Naive thymus-derived CD4-positive, alpha-beta T cell (primary cell): ENCODE data around the gene XYLB. TPM values are rescaled to one million over a fixed set of nuclear protein-coding genes. Genes with fewer than 3 reads are reported as not detected.

ENCODE experiments used
- ATAC-seq: fragments of 150-1000 bp; cut with Tn5 transposase; 2 replicates; pipeline ENCODE4 v1.10.0; 2021; ENCODE audit warnings: mild to moderate bottlenecking, moderate library complexity
- CTCF ChIA-PET: fragments of 350-600 bp; sonication (Branson Sonifier 250); formaldehyde crosslinking; loops from one replicate; lab custom pipeline; 2021; ENCODE audit warnings: antibody characterized with exemption; lab: Charles Lee
- POLR2A ChIA-PET: fragments of 350-600 bp; sonication (Branson Sonifier 250); formaldehyde crosslinking; loops from one replicate; lab custom pipeline; 2021; ENCODE audit warnings: antibody characterized with exemption, inconsistent platforms; lab: Charles Lee
- DNase-seq, 9 donors: peaks; one replicate each; pipeline versions ENCODE4 v3.0.0 to v3.0.0-alpha.2; 2020 to 2022; ENCODE audit warnings: mixed read lengths in 1 of 9
- H3K27ac ChIP-seq: one replicate; pipeline ENCODE4 v1.7.0; 2013; ENCODE audit warnings: mild to moderate bottlenecking, low read depth, low read length, moderate library complexity
- H3K27me3 ChIP-seq, 2 donors: one replicate each; pipeline ENCODE4 v1.7.0; 2013; ENCODE audit warnings: low read length in 2 of 2, mild to moderate bottlenecking in 2 of 2, moderate library complexity in 2 of 2; ENCODE audit not compliant: control insufficient read depth in 2 of 2, insufficient read depth in 2 of 2
- H3K36me3 ChIP-seq, 3 experiments: 1 replicate in 2 of 3; 2 replicates in 1 of 3; pipeline ENCODE4 v1.7.0; 2013; ENCODE audit warnings: low read length in 3 of 3, mild to moderate bottlenecking in 3 of 3, moderate library complexity in 1 of 3; ENCODE audit not compliant: insufficient read depth in 3 of 3, control insufficient read depth in 2 of 3
- H3K4me1 ChIP-seq, 2 donors: one replicate each; pipeline ENCODE4 v1.7.0; 2013; ENCODE audit warnings: low read length in 2 of 2, mild to moderate bottlenecking in 2 of 2, moderate library complexity in 1 of 2; ENCODE audit not compliant: control insufficient read depth in 2 of 2, insufficient read depth in 2 of 2
- H3K4me3 ChIP-seq: 2 replicates; pipeline ENCODE4 v1.7.0; 2013; ENCODE audit warnings: mild to moderate bottlenecking, low read length
- H3K9me3 ChIP-seq, 3 experiments: 1 replicate in 2 of 3; 2 replicates in 1 of 3; pipeline ENCODE4 v1.7.0; 2013; ENCODE audit warnings: low read length in 3 of 3; ENCODE audit not compliant: control insufficient read depth in 2 of 3
- H3K27ac Mint-ChIP-seq, 9 donors: one replicate each; pipeline ENCODE4 v1.8.0; 2020 to 2022; ENCODE audit warnings: mixed read lengths in 9 of 9, mild to moderate bottlenecking in 8 of 9, moderate library complexity in 5 of 9, inconsistent platforms in 2 of 9
- H3K27me3 Mint-ChIP-seq, 5 donors: one replicate each; pipeline ENCODE4 v1.8.0; 2021 to 2022; ENCODE audit warnings: mixed read lengths in 5 of 5, mild to moderate bottlenecking in 1 of 5
- H3K36me3 Mint-ChIP-seq, 5 donors: one replicate each; pipeline ENCODE4 v1.8.0; 2020 to 2022; ENCODE audit warnings: mixed read lengths in 5 of 5, mild to moderate bottlenecking in 3 of 5, inconsistent platforms in 1 of 5
- H3K4me1 Mint-ChIP-seq, 7 donors: one replicate each; pipeline ENCODE4 v1.8.0; 2020 to 2022; ENCODE audit warnings: mixed read lengths in 7 of 7, mild to moderate bottlenecking in 3 of 7, inconsistent platforms in 1 of 7
- H3K4me3 Mint-ChIP-seq, 10 donors: one replicate each; pipeline ENCODE4 v1.8.0; 2020 to 2022; ENCODE audit warnings: mild to moderate bottlenecking in 10 of 10, mixed read lengths in 10 of 10, moderate library complexity in 6 of 10, inconsistent platforms in 2 of 10
- H3K9me3 Mint-ChIP-seq, 11 donors: one replicate each; pipeline ENCODE4 v1.8.0; 2020 to 2022; ENCODE audit warnings: mixed read lengths in 11 of 11, mild to moderate bottlenecking in 4 of 11, inconsistent platforms in 1 of 11, moderate library complexity in 1 of 11
- intact Hi-C, 2 donors: fragments of 100-400 bp; cut with micrococcal nuclease; formaldehyde crosslinking; loops; one replicate each; pipeline ENCODE4 v1.15.1; 2023
- polyA plus RNA-seq, 2 donors: library from polyadenylated mRNA; unstranded; fragments of 300-500 nt; fragmentation: Illumina TruSeq; gene quantifications; one replicate each; pipeline ENCODE4 v1.2.3, GENCODE V29; 2021
- total RNA-seq, 6 experiments: library from RNA in 5 of 6; stranded (reverse) in 5 of 6; gene quantifications; 1 replicate in 5 of 6; 2 replicates in 1 of 6; pipeline ENCODE4 v1.2.3 and lab custom pipeline; 2021 to 2026

Gene XYLB
- total and polyA plus RNA-seq, 7 experiments from 2014 or later: 0.37 to 6.7 (median 2.0) TPM

DNA sequence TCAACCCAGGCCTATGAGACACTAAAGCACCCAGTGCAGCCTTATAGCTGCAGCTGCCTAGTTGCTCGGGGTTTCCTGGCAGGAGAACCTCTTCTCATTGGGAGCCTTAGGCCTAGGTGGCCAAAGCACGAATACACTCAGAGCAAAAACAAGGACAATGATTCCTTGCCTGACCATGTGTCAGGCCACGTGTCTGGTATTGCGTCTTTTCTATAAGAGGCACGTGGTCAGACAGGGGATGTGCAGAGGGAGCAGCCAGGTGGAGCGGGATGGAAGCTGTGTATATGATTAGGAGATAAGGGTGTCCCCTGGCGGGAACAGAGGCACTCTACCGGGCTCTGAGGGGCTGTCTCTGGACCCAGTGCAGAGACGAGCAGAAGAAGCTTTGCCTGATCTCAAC, 38.1 kb upstream of the XYLB start:
- ChIA-PET POLR2A (no interaction called here), CTCF (no interaction called here)
- H3K4me1 ChIP-seq: no peaks in the 10 kb centered on the region
- ATAC-seq: no peak
- Mint-ChIP-seq H3K27me3 (peaks cover 5 to 22% (median 11%) of the 10 kb centered on the region in 5 donors), H3K36me3 (peaks cover 0 to 10% (median 4%) of the 10 kb centered on the region in 5 donors), H3K4me1 (no peaks in the 10 kb centered on the region), H3K9me3 (peaks cover 0 to 10% (median 4%) of the 10 kb centered on the region in 11 donors), H3K4me3 (no peak overlapping the region), H3K27ac (no peak overlapping the region)
- H3K27me3 ChIP-seq: no peaks in the 10 kb centered on the region
- no peak overlapping the region for H3K4me3 ChIP-seq
- H3K9me3 ChIP-seq: no peaks in the 10 kb centered on the region
- no peaks in the 10 kb centered on the region for H3K36me3 ChIP-seq
- DNase-seq: no peak
- intact Hi-C loops: no loop called here
- no peak overlapping the region for H3K27ac ChIP-seq

DNA sequence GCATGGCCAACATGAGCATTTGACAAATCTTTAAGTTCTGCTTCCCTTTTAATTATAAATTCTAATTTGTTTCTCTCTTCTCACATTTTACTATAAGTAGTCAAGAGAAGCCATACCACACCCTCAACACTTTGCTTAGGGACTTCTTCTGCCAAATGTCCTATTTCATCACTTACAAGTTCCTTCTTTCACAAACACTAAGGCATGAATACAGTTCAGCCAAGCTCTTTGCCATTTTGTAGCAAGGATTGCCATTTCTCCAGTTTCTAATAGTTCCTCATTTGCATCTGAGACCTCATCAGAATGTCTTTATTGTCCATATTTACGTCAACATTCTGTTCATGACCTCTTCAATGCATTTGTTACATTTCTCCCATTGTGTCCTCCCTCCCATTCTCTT, 35.1 kb upstream of the XYLB start:
- H3K4me3 ChIP-seq: no peak overlapping the region
- intact Hi-C loops: no loop called here
- POLR2A ChIA-PET: no interaction called here
- no peaks in the 10 kb centered on the region for H3K36me3 ChIP-seq
- no peaks in the 10 kb centered on the region for H3K9me3 ChIP-seq
- Mint-ChIP-seq H3K27ac (no peak overlapping the region), H3K27me3 (peaks cover 0 to 14% (median 7%) of the 10 kb centered on the region in 5 donors), H3K9me3 (peaks cover 0 to 2% (median 0%) of the 10 kb centered on the region in 11 donors), H3K4me1 (no peaks in the 10 kb centered on the region), H3K36me3 (no peaks in the 10 kb centered on the region), H3K4me3 (no peak overlapping the region)
- CTCF ChIA-PET: no interaction called here
- DNase-seq (no peak), ATAC-seq (peak; percentile 51)
- no peak overlapping the region for H3K27ac ChIP-seq
- no peaks in the 10 kb centered on the region for H3K4me1 ChIP-seq
- H3K27me3 ChIP-seq: no peaks in the 10 kb centered on the region

DNA sequence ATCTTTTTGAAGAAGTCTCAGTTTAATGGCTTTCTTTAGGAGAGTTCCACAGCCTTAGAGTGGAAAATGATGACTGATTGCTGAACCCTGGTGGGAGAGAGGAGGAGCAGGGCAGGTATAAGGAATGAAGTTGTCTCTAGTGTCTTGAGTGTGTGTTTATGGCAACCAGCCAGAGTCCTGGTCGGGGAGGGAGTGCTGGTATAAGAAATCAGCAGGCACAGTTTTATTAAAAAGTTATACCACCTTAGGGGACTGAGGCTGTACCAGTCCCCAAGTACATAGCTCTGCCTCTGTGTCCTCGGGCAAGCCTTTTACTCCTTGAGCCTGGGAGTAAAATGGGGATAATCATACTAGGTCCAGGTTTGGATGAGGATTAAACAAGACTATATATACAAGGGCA, 34.6 kb upstream of the XYLB start:
- ATAC-seq (no peak), DNase-seq (no peak)
- no peaks in the 10 kb centered on the region for H3K4me1 ChIP-seq
- ChIA-PET CTCF (no interaction called here), POLR2A (no interaction called here)
- peaks cover 0 to 2% (median 0%) of the 10 kb centered on the region in 7 donors for H3K4me1 Mint-ChIP-seq
- peaks cover 0 to 2% (median 0%) of the 10 kb centered on the region in 11 donors for H3K9me3 Mint-ChIP-seq
- H3K36me3 Mint-ChIP-seq: no peaks in the 10 kb centered on the region
- H3K27ac ChIP-seq: no peak overlapping the region
- intact Hi-C loops: no loop called here
- H3K27me3 Mint-ChIP-seq: peaks cover 0 to 14% (median 7%) of the 10 kb centered on the region in 5 donors
- no peak overlapping the region for H3K4me3 ChIP-seq
- H3K9me3 ChIP-seq: no peaks in the 10 kb centered on the region
- no peaks in the 10 kb centered on the region for H3K36me3 ChIP-seq
- no peak overlapping the region for H3K4me3 Mint-ChIP-seq
- H3K27me3 ChIP-seq: no peaks in the 10 kb centered on the region
- no peak overlapping the region for H3K27ac Mint-ChIP-seq

DNA sequence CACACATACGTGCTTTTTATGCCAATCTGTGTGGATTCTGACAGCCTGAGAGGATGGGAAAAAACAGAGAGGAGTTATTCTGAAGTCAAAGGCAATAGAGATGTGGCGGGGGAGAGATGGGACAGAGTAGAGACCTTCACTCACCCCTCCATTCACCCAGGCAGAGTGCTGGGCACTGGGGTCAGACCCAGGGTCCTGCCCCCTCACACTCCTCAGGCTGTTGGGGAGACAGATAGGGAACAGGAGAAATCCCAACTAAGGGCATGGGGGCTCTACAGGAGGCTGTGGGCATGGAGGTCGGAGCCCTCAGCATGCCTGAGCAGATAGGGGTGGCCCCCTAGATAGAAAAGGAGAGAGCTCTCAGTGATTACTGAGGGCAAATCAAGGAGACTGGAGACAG, 34.2 kb upstream of the XYLB start:
- Mint-ChIP-seq H3K27ac (no peak overlapping the region), H3K4me3 (no peak overlapping the region), H3K27me3 (peaks cover 0 to 14% (median 7%) of the 10 kb centered on the region in 5 donors), H3K9me3 (peaks cover 0 to 2% (median 0%) of the 10 kb centered on the region in 11 donors), H3K4me1 (peaks cover 0 to 2% (median 0%) of the 10 kb centered on the region in 7 donors), H3K36me3 (no peaks in the 10 kb centered on the region)
- ATAC-seq (no peak), DNase-seq (no peak)
- ChIA-PET POLR2A (no interaction called here), CTCF (no interaction called here)
- no peak overlapping the region for H3K4me3 ChIP-seq
- no peaks in the 10 kb centered on the region for H3K36me3 ChIP-seq
- H3K27me3 ChIP-seq: no peaks in the 10 kb centered on the region
- H3K4me1 ChIP-seq: no peaks in the 10 kb centered on the region
- no peaks in the 10 kb centered on the region for H3K9me3 ChIP-seq
- intact Hi-C loops: no loop called here
- H3K27ac ChIP-seq: no peak overlapping the region

DNA sequence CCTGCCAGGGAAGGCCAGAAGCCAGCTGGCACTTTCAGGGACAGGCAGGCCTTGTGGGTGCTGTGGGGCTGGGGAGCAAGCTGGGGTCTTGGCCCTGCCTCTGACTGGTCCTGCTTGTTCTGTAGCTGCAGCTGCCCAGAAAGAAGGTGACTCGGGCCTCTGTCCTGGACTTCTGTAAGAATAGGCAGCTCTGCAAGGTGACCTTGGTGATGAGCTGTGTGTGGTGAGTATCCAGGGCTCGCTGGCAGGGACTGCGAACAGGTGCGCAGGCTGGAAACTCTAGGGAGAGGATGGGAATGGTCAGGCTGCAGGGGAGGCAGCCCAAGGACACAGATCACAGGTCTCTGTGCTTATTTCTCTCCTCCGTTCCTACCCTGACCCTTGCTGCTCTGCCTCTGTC, 33.3 kb upstream of the XYLB start:
- Mint-ChIP-seq H3K36me3 (no peaks in the 10 kb centered on the region), H3K4me1 (peaks cover 0 to 2% (median 0%) of the 10 kb centered on the region in 7 donors), H3K27me3 (peaks cover 0 to 14% (median 7%) of the 10 kb centered on the region in 5 donors), H3K27ac (no peak overlapping the region), H3K9me3 (peaks cover 0 to 2% (median 0%) of the 10 kb centered on the region in 11 donors), H3K4me3 (no peak overlapping the region)
- ChIA-PET POLR2A (no interaction called here), CTCF (no interaction called here)
- ATAC-seq: no peak
- Histone ChIP-seq H3K4me3 (no peak overlapping the region), H3K27me3 (no peaks in the 10 kb centered on the region), H3K9me3 (no peaks in the 10 kb centered on the region), H3K4me1 (no peaks in the 10 kb centered on the region), H3K27ac (no peak overlapping the region), H3K36me3 (no peaks in the 10 kb centered on the region)
- intact Hi-C loops: no loop called here
- no peak for DNase-seq

DNA sequence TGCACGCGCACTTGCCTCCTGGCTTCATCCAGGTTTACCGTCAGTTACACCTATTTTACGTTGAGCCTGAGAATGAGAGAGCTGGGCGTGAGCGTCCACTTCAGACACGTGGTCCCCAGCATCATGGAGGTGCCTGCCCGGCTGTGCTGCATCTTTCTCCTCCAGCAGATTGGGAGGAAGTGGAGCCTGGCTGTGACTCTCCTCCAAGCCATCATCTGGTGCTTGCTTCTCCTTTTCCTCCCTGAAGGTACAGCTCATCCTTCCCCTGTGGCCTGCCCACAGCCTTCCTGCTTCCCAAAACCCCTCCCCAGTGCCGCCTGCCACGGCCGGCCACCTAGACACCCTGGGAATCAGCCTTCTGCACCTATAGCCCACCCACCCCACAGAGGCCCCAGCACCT, 32.9 kb upstream of the XYLB start:
- H3K36me3 Mint-ChIP-seq: no peaks in the 10 kb centered on the region
- DNase-seq: no peak
- intact Hi-C loops: no loop called here
- H3K4me1 ChIP-seq: no peaks in the 10 kb centered on the region
- no peak overlapping the region for H3K4me3 ChIP-seq
- H3K27me3 Mint-ChIP-seq: peaks cover 0 to 14% (median 7%) of the 10 kb centered on the region in 5 donors
- H3K27me3 ChIP-seq: no peaks in the 10 kb centered on the region
- no peak overlapping the region for H3K4me3 Mint-ChIP-seq
- ATAC-seq: peak; percentile 41
- H3K9me3 Mint-ChIP-seq: peaks cover 0 to 2% (median 0%) of the 10 kb centered on the region in 11 donors
- H3K27ac ChIP-seq: no peak overlapping the region
- H3K4me1 Mint-ChIP-seq: peaks cover 0 to 2% (median 0%) of the 10 kb centered on the region in 7 donors
- H3K36me3 ChIP-seq: no peaks in the 10 kb centered on the region
- CTCF ChIA-PET: no interaction called here
- POLR2A ChIA-PET: no interaction called here
- no peaks in the 10 kb centered on the region for H3K9me3 ChIP-seq
- H3K27ac Mint-ChIP-seq: no peak overlapping the region

DNA sequence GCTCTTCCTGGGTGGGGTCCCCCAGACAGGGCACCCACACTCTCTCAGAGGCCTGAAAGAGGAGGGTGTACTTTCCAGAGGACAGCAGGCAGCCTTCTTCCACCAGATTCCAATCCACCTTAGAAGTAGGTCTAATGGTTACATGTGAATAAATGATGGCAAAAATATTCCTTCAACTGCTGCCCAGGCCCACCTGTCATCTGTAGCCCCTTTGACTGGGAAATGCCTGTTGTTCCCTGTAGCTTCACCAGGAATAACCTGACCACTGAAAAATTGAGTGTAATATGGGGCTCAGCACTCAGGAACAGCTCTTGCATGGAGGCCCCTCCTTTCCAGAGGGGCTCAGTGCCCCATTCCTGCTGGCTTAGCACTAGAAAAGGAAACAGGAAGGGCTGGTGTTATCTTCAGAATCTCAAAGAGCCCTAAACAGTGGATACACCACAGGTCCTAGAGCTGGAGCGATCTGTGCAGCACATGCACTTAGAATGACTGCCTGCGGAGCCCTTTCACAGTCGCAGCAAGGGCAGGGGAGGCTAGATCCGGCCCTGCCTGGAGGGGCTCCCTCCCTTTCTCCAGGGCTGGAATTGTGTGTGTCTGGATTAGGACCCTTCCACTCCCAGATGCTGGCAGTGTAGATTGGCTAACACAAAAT, 32.3 kb upstream of the XYLB start:
- no peak overlapping the region for H3K4me3 Mint-ChIP-seq
- Histone ChIP-seq H3K4me3 (no peak overlapping the region), H3K9me3 (no peaks in the 10 kb centered on the region), H3K4me1 (no peaks in the 10 kb centered on the region), H3K27ac (no peak overlapping the region), H3K36me3 (no peaks in the 10 kb centered on the region), H3K27me3 (no peaks in the 10 kb centered on the region)
- peaks cover 0 to 2% (median 0%) of the 10 kb centered on the region in 11 donors for H3K9me3 Mint-ChIP-seq
- ChIA-PET POLR2A (no interaction called here), CTCF (no interaction called here)
- ATAC-seq (no peak), DNase-seq (no peak)
- H3K4me1 Mint-ChIP-seq: peaks cover 0 to 2% (median 0%) of the 10 kb centered on the region in 7 donors
- no peaks in the 10 kb centered on the region for H3K36me3 Mint-ChIP-seq
- H3K27ac Mint-ChIP-seq: no peak overlapping the region
- intact Hi-C loops: no loop called here
- H3K27me3 Mint-ChIP-seq: peaks cover 0 to 11% (median 5%) of the 10 kb centered on the region in 5 donors
